Fibroblast of pulmonary artery (primary cell): ENCODE data around the gene TRIM13.
"Not testable (repeated sequence)": the region's sequence is repeated elsewhere in the genome, so short reads cannot be mapped to it uniquely, and the experiment has no call there.

ENCODE experiments used
- DNase-seq: peaks from one replicate; pipeline ENCODE4 v3.0.0-alpha.2; 2010; ENCODE audit warnings: low read depth
- H3K4me3 ChIP-seq: replicated peaks from 2 replicates; pipeline ENCODE4 v1.5.1; 2011; ENCODE audit warnings: low read depth, mild to moderate bottlenecking, control low read depth, low read length, moderate library complexity
- TF ChIP-seq, protein P1 (sequence below): IDR thresholded peaks from 2 replicates; pipeline ENCODE4 v1.5.1; 2011; ENCODE audit warnings: mild to moderate bottlenecking, control low read depth, low read length, inconsistent platforms; ENCODE audit errors: missing control alignments

Gene TRIM13

DNA sequence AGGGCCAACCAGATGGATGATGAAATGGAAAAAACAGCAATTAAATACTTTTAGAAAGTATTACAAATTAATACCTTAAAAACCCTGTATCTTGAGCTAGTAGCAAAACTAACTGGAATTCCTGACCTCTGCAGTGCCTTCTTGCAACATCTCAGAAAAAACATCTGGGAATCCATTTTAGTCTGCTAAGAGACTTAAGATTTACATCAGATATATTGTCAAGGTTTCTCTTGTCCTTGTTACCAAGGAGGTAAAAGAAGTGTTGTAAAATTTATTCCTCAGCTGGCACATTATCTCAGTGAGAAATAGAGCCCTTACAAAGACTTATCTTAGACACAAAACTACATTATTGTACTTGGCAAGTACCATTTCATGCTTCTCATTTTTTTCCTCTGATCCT is 36.9 kb downstream of the TRIM13 start:
- peak; percentile 54 for DNase-seq
- H3K4me3 ChIP-seq: no peak overlapping the region
- TF ChIP-seq, protein P1, sequence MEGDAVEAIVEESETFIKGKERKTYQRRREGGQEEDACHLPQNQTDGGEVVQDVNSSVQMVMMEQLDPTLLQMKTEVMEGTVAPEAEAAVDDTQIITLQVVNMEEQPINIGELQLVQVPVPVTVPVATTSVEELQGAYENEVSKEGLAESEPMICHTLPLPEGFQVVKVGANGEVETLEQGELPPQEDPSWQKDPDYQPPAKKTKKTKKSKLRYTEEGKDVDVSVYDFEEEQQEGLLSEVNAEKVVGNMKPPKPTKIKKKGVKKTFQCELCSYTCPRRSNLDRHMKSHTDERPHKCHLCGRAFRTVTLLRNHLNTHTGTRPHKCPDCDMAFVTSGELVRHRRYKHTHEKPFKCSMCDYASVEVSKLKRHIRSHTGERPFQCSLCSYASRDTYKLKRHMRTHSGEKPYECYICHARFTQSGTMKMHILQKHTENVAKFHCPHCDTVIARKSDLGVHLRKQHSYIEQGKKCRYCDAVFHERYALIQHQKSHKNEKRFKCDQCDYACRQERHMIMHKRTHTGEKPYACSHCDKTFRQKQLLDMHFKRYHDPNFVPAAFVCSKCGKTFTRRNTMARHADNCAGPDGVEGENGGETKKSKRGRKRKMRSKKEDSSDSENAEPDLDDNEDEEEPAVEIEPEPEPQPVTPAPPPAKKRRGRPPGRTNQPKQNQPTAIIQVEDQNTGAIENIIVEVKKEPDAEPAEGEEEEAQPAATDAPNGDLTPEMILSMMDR: no peak

DNA sequence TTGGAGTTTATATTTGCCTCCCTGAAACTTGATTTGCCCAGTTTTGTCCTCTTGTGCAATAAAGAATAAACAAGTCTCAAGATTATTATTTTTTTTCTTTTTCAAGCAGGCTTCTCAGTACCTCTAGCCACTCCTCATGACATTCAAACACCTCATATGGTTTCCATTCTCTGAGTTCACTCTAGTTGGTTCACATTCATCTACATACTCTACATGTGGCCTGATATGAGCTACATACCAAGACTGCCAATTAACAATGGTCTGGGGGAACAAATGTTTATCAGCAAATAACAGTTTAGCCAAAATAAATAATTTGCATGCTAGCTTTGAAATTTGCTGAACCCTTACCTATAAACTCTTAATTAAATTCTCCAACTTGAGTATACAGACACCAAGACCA is 40.9 kb downstream of the TRIM13 start:
- DNase-seq: no peak
- TF ChIP-seq, protein P1: no peak
- no peak overlapping the region for H3K4me3 ChIP-seq

DNA sequence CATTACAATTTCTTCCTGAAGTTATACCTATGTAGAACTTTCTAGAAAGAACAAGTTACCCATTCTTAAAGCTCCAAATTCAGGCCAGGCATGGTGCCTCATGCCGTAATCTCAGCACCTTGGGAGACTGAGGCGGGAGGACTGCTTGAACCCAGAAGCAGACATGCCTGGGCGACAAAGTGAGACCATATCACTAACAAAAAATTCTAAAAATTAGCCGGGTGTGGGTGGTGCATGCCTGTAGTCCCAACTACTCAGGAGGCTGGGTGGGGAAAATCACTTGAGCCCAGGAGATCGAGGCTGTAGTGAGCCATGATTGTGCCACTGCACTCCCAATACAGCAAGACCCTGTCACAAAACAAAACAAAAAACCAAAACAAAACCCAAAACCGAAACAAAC is 41.4 kb downstream of the TRIM13 start:
- no peak overlapping the region for H3K4me3 ChIP-seq
- TF ChIP-seq, protein P1: no peak
- no peak for DNase-seq

DNA sequence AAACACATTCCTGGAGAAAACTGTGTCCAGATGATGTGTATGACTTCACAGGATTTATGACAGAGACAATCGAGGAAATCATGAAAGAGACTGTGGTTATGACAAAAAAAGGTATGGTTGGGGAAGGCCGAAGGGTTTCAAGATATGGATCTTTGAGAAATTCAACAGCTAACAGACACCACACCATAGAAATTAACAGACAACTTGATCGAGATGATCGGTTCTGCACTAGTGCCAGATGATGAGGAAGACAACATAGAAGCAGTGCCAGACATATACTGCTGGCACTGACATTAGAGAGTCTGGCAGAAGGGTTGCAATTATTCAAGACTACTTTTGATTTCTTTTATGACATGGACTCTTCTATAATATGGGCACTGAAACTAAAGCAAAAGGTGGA is 55.6 kb downstream of the TRIM13 start:
- no peak overlapping the region for H3K4me3 ChIP-seq
- no peak for DNase-seq
- TF ChIP-seq, protein P1: no peak

DNA sequence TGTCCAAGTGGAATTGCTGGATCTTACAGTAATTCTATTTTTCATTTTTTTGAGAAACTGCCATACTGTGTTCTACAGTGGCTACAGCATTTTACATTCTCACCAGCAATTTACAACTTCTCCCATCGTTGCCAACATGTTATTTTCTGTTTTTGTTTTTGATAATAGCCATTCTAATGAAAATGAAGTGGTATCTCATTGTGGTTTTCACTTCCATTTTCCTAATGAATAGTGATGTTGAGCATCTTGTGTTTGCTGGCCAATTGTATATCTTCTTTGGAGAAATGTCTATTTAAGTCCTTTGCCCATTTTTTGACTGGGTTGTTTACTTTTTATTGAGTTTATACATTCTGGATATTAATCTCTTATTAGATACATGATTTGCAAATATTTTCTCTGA is 57.0 kb downstream of the TRIM13 start:
- DNase-seq: no peak
- no peak overlapping the region for H3K4me3 ChIP-seq
- TF ChIP-seq, protein P1: no peak

DNA sequence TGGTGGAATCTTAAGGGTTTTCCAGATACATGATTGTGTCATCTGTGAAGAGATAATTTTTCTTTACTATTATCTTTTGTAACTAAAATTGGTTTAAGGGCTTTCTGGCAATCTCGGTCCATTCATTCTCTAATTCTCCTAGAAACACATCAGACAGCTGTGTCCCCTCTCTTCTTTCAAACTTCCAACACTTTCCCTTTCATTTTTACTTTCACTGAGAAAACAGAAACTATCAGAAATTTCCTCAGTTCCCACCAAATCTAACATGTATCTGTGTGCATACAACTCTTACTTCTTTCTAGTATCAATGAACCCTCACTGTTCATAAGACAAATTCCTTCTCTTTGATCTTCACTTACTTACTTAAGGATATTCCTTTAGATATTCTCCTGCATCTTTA is 58.6 kb downstream of the TRIM13 start:
- TF ChIP-seq, protein P1: no peak
- peak overlapping the region; percentile 27 for H3K4me3 ChIP-seq
- no peak for DNase-seq

DNA sequence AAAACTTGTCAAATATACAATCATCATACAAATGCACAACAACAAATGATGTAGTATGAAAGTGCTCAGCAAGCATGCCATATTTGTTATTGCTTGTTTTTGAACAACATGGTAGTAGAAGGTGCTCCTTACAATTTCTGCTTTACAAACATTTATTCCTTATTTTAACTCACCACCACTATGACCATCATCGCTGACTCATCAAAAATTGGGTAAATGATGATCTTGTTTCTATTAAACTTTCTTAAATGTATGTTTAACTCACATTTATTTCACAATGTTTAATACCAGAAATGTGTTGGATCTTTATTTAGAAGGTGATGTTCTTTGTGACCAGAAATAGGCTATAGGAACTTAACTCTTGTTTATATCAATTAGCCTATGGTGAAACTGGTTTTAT is 63.9 kb downstream of the TRIM13 start:
- TF ChIP-seq, protein P1: no peak
- H3K4me3 ChIP-seq: no peak overlapping the region
- DNase-seq: no peak

DNA sequence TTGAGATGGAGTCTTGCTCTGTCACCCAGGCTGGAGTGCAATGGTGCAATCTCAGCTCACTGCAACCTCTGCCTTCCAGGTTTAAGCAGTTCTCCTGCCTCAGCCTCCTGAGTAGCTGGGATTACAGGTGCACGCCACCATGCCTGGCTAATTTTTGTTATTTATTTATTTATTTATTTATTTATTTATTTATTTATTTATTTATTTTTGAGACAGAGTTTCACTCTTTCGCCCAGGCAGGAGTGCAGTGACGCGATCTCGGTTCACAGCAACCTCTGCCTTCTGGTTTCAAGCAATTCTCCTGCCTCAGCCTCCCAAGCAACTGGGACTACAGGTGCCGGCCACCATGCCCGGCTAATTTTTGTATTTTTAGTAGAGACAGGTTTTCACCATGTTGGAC is 65.5 kb downstream of the TRIM13 start:
- H3K4me3 ChIP-seq, DNase-seq: not testable (repeated sequence)
